GM19455 (cell line): ENCODE data around the gene CD40LG.

Experiments used
- ATAC-seq: cut with Tn5 transposase; IDR thresholded peaks from one replicate; pipeline ENCODE4 v1.9.1; 2021; ENCODE audit not compliant: unreplicated experiment

CD40LG gene

GRCh38 chrX:136646602-136647239, 1.2 kb upstream of the CD40LG start:
- no peak for ATAC-seq

GRCh38 chrX:136650811-136651210, 2.9 kb downstream of the CD40LG start:
- ATAC-seq, result no peak

GRCh38 chrX:136652822-136653723, 5.1 kb downstream of the CD40LG start:
- no peak for ATAC-seq

GRCh38 chrX:136656361-136656964, 8.5 kb downstream of the CD40LG start:
- ATAC-seq, result no peak

- ATAC-seq, result no peak
These were observed 10.2 kb downstream of the CD40LG start for GRCh38 chrX:136658151-136658550.

- no peak for ATAC-seq
These were observed 11.2 kb downstream of the CD40LG start for GRCh38 chrX:136659174-136659573.

- no peak for ATAC-seq
These were observed 12.9 kb downstream of the CD40LG start for GRCh38 chrX:136660896-136661295.

- no peak for ATAC-seq
These were observed 14.1 kb downstream of the CD40LG start for GRCh38 chrX:136662104-136662503.

GRCh38 chrX:136662976-136663375, 15.0 kb downstream of the CD40LG start:
- no peak for ATAC-seq

GRCh38 chrX:136665258-136665900, 17.4 kb downstream of the CD40LG start:
- peak; percentile 80 for ATAC-seq

- ATAC-seq, result peak; percentile 60
These were observed 18.1 kb downstream of the CD40LG start for GRCh38 chrX:136666088-136666487.

- no peak for ATAC-seq
These were observed 19.6 kb downstream of the CD40LG start for GRCh38 chrX:136667446-136668168.

- no peak for ATAC-seq
These were observed 23.1 kb downstream of the CD40LG start for GRCh38 chrX:136671006-136671610.

- ATAC-seq, result peak; percentile 23
These were observed 26.5 kb downstream of the CD40LG start for GRCh38 chrX:136674270-136674985.

GRCh38 chrX:136679531-136679930, 31.6 kb downstream of the CD40LG start:
- ATAC-seq, result no peak

- no peak for ATAC-seq
These were observed 36.2 kb downstream of the CD40LG start for GRCh38 chrX:136684120-136684519.

- no peak for ATAC-seq
These were observed 39.5 kb downstream of the CD40LG start for GRCh38 chrX:136687457-136687856.

- ATAC-seq, result no peak
These were observed 41.5 kb downstream of the CD40LG start for GRCh38 chrX:136689436-136689835.

- ATAC-seq, result no peak
These were observed 43.3 kb downstream of the CD40LG start for GRCh38 chrX:136691028-136691809.
